CD4-positive, alpha-beta T cell treated with Interleukin-4 for 4 hours (primary cell): ENCODE results near the gene SLC38A10.

Experiments
- DNase-seq: peaks from one replicate; pipeline ENCODE4 v3.0.0-alpha.2; 2020

SLC38A10 gene

GRCh38 chr17:81273698-81274470, 21.2 kb downstream of the SLC38A10 start:
- no peak for DNase-seq

- DNase-seq = no peak
Observed at GRCh38 chr17:81272616-81273015, 22.5 kb downstream of the SLC38A10 start.

DNA sequence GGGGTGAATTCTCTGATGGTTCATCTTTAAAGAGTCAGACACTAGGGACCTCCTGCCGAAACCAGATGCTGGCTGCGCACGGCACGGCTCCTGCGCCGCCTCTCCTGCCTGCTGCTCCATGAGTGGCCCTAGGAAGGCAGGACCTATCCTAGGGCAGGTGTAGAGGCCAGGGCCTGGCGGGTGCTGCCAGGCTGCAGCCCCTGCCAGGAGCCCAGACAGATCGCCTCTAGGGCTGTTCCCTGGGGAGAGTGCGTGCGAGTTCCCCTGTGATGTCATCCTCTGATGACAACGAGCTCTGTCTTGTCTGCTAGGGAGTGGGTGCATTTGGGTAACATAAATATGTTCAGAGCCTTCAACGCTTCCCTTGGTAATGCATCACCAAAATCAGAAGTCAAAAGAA, 23.9 kb downstream of the SLC38A10 start:
- DNase-seq = no peak

DNA sequence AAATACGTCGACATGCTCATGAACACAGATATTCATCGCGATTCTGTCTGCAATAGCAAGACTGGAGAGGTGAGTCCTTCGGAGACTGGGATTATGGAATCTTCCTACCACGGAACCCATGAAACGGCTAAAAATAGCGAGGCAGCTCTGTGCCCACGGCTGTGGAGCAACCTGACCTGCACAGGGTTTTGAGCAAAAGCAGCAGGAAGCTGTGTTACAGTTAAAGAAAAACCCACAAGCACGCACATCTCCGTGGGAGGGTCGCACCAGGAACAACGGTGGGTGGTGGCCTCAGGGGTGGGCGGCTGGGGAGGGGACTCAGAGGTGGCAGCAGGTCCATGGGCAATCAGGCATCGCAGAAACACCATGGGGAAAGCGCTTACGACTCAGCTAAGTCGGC, 24.8 kb downstream of the SLC38A10 start:
- DNase-seq = no peak

GRCh38 chr17:81267390-81268067, 27.6 kb downstream of the SLC38A10 start:
- no peak for DNase-seq

- no peak for DNase-seq
Observed at GRCh38 chr17:81265576-81265975, 29.5 kb downstream of the SLC38A10 start.

GRCh38 chr17:81264640-81265039, 30.5 kb downstream of the SLC38A10 start:
- DNase-seq = no peak

DNA sequence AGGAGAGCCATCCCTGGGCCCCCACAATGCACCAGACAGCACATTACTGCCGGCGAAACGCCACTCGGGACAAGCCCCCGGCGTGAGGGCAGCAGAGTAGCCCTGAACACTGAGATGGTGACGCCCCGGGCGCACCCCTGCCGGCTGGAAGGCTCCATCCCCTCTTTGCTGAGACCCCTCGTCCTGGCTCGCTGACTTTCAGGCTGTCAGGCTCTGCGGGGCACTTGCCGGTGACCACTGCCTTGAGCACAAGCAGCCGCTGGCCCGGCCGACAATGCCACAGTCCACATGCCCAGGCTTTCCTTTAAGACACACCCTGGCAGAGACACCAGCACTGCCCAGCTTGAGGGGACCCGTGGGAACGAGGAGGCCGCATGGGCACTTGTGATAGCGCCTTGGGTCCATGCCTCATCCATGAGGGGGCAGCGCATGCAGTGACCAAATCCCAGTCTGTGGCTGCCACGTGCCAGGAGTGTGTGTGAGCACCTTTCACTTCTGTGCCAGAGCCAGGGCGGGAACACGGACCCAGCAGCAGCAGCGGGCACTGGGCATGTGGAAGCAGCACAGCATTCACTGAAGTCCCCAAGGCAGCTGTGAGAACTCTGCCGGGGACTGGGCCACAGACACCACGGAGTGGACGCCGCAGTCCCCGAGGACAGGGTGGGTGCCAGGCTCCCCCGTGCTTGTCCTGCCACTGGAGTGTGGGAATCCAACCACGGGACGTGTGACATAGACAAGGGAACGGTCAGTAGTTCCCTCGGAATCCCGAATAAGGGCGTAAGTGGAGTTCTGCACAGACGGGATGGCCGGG, 31.5 kb downstream of the SLC38A10 start:
- DNase-seq = no peak

- DNase-seq = no peak
Observed at GRCh38 chr17:81261582-81262336, 33.3 kb downstream of the SLC38A10 start.

DNA sequence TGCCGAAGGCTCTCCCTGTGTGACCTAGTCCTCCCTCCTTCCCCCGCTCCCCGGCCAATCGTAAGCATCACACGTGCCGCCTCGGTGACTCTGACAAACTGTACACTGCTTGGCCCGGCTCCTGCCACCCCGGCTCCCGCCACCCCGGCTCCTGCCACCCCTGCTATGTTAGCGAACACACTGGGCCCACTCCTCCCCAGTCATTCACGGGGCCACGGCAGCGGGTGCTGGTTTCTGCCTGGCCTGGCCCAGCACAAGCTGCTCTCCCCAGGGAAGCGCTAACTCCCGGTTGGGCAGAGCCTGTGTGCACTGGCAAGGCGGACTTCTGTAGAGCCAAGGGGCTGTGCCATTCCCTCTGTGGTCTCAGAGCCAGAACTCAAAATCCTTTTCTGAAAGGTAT, 34.0 kb downstream of the SLC38A10 start:
- no peak for DNase-seq

- no peak for DNase-seq
Observed at GRCh38 chr17:81260641-81261040, 34.5 kb downstream of the SLC38A10 start.

DNA sequence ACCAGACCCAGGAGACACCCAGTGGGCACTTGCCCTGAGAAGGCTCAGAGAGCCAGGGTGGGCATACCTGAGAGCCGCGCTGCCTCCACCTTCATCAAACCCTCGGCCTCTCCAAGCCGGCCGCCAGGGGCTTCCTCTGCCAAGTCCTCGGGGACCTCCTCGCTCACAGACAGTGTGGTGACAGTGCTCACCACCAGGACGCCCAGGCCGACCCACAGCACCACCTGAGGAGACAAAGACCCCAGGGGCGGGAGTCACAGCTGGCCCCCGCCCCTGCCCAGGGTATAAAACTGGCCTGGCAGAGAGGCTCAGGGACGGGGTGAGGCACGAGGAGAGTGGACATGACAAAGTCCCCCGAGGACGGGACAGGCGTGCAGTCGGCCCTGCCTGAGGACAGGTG, 34.9 kb downstream of the SLC38A10 start:
- no peak for DNase-seq

DNA sequence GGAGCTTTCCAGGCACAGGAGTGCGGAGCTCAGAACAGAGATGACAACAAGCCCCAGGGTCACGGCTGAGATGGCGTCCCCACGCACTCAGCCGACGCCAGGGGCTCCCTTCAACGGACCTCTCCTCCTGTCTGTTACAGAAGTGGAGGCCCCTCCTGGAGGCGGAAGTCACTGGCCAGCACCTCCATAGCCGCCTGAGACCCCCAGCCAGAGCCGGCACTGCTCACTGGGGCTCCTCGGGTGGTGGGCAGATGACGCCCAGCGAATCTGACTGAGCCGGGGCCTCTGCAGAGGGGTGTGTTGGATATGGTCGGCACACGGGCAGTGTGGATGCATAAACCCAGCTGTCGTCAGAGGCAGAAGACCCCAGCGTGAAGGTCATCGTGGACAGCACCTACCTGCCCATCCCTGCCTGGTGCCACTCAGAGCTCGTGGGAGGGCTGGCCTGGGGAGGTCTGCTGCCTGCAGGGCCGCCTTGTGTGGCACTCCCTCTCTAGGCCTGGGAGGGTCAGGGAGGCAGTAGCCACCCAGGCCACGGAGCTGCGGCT, 36.0 kb downstream of the SLC38A10 start:
- DNase-seq = no peak

DNA sequence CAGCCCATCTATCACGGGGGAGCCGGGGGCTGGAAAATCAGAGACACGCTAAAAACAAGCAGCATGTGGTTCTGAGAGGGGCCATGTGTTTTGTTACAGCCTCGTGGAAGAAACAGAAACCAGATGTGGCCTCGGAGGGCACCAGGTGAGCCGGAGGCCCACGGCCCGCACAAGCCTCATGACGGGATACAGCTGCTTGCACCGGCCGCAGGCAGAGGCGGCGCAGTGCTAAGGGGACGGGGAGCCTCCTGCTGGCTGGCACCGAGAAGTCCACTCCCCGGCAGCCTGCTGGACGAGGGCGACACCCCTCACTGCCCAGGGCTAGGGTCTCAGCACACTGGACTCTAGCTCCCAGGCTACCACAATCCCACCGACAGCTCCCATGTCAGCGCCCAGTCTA, 36.8 kb downstream of the SLC38A10 start:
- DNase-seq = no peak

DNA sequence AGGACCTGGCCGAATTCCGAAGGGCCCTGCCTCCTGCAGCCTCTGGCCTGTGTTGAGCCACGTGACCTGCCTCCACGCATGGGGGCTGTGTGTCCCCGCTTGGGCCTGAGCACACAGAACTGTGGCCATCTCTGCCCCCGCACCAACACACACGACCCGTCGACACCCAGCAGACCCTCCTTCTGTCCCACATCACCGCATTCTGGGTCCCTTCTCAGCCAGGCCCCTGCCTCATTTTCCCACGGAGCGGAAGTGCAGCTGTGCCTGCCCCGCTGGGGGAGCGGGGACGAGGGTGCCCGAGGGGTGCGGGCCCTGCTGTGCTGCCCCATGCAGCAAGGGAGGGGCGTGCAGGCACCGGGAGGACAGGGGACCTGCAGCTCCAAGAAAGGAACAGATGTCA, 37.6 kb downstream of the SLC38A10 start:
- no peak for DNase-seq

GRCh38 chr17:81256616-81257015, 38.5 kb downstream of the SLC38A10 start:
- DNase-seq = no peak

GRCh38 chr17:81254955-81255717, 40.0 kb downstream of the SLC38A10 start:
- no peak for DNase-seq

DNA sequence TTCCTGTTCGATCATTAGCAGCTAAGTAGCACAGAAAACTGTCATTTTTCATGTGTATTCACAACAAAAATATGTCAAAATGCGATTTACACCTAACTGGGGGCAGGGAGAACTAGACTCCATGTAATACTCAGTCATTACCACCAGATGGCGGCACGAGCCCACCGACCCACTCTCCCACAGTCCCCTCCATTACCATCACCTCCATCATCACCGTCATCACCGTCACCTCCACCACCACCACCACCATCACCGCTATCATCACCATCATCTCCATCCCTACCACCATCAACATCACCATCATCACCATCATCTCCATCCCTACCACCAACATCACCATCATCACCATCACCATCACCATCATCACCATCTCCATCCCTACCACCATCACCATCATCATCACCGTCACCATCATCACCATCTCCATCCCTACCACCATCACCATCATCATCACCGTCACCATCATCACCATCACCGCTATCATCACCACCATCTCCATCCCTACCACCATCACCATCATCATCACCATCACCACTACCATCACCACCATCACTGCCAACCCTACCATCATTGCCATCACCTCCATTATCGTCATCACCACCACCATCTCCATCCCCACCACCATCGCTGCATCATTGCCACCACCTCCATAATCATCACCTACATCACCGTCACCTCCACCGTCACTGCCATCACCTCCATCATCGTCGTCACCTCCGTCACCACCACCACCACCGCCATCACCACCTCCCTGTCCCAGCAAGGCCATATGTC, 41.6 kb downstream of the SLC38A10 start:
- peak; percentile 51 for DNase-seq

- DNase-seq = no peak
Observed at GRCh38 chr17:81252987-81253329, 42.1 kb downstream of the SLC38A10 start.

- DNase-seq = no peak
Observed at GRCh38 chr17:81252326-81252986, 42.7 kb downstream of the SLC38A10 start.
